Measurements from ENCODE around the gene RNU1-4. TPM values are rescaled to one million over a fixed set of nuclear protein-coding genes. Genes with fewer than 3 reads are reported as not detected.

RNU1-4 gene
- total and polyA plus RNA-seq, 10 of the 15 experiments (the other 5 are each of a cell fraction or from before 2014, with no cell fraction given): under 0.01 to 20,946 (median 4.7) TPM; not detected in 2

- CTCF ChIA-PET: interaction anchor here (1.7 kb wide), 1 partner anchor 8 kb away, joined by 5 read pairs; no protein-coding TSS in a partner anchor
- Histone ChIP-seq H3K4me1 (ENCODE audit: control insufficient read depth, insufficient read depth, low read length) (no peaks in the 10 kb centered on the region), H3K4me2 (ENCODE audit: control insufficient read depth, insufficient read depth) (no peak overlapping the region), H3K79me2 (ENCODE audit: control insufficient read depth, insufficient read depth, low read length) (no peaks in the 10 kb centered on the region), H3K4me3 (no peak overlapping the region), H3K27ac (ENCODE audit: control insufficient read depth, insufficient read depth) (no peak overlapping the region), H3K36me3 (ENCODE audit: control insufficient read depth in 2 of 2, insufficient read depth in 2 of 2, low read length in 1 of 2) (no peaks in the 10 kb centered on the region), H3K9me3 (replicated peaks; ENCODE audit: control insufficient read depth, insufficient read depth, low read length) (no peaks in the 10 kb centered on the region), H3K9ac (ENCODE audit: control insufficient read depth, insufficient read depth, low read length) (no peak overlapping the region), H2AFZ (ENCODE audit: control insufficient read depth, low read depth, low read length) (no peak overlapping the region), H3K27me3 (replicated peaks in 1 of 2; ENCODE audit: control insufficient read depth in 2 of 2, insufficient read depth in 2 of 2, low read length in 1 of 2) (peaks cover 0 to 7% of the 10 kb centered on the region in 2 experiments; a peak in 3 of 4 replicates), H4K20me1 (ENCODE audit: control insufficient read depth, insufficient read depth) (no peaks in the 10 kb centered on the region)
- TF ChIP-seq SRF (IDR thresholded peaks at IDR 0.05; ENCODE audit: low read depth in 2 of 2, low read length in 2 of 2): no peak
- TF ChIP-seq CHD1 (IDR thresholded peaks at IDR 0.05; ENCODE audit: low read depth, low read length): no peak
- no peak for TF ChIP-seq EGR1 (IDR thresholded peaks at IDR 0.05; ENCODE audit: borderline replicate concordance in 1 of 2, low read depth in 2 of 2, low read length in 2 of 2)
- no peak for TF ChIP-seq MAX (IDR thresholded peaks at IDR 0.05; ENCODE audit: low read depth, low read length)
- TF ChIP-seq CEBPB (IDR thresholded peaks at IDR 0.05; ENCODE audit: borderline replicate concordance in 1 of 2, low read depth in 2 of 2, low read length in 2 of 2): no peak
- no peak for TF ChIP-seq NKRF (conservative IDR thresholded peaks at IDR 0.05)
- TF ChIP-seq SUZ12 (IDR thresholded peaks at IDR 0.05; ENCODE audit: unreplicated experiment): no peak
- no peak for TF ChIP-seq LARP7 (IDR thresholded peaks at IDR 0.05)
- TF ChIP-seq TCF7 (IDR thresholded peaks at IDR 0.05; ENCODE audit: borderline replicate concordance): no peak
- TF ChIP-seq NFYA (IDR thresholded peaks at IDR 0.05; ENCODE audit: borderline replicate concordance, low read depth, low read length): no peak
- no peak for TF ChIP-seq HDAC2 (IDR thresholded peaks at IDR 0.05)
- TF ChIP-seq IRF3 (IDR thresholded peaks at IDR 0.05): no peak
- TF ChIP-seq IRF5 (IDR thresholded peaks at IDR 0.05; ENCODE audit: borderline replicate concordance): no peak
- no peak for TF ChIP-seq ZBTB33 (IDR thresholded peaks at IDR 0.05)
- POLR2A ChIA-PET: no interaction called here
- DNase-seq (ENCODE audit: low read depth, low spot score): no peak
- SMC1A ChIA-PET (ENCODE audit: uncharacterized antibody, unreplicated experiment): no interaction called here
- no peak for ATAC-seq
- no TSS peak for BruUV-seq (replicated peaks)
- intact Hi-C loops (cut with micrococcal nuclease; ENCODE audit: unreplicated experiment) (no loop called here), in situ Hi-C loops (cut with MboI) (no loop called here)
- RAD21 ChIA-PET (ENCODE audit: unreplicated experiment): no interaction called here
- 39% methylated on average over 7 of the region's 7 CpGs for WGBS (ENCODE audit: insufficient coverage, insufficient replicate concordance, low lambda C conversion rate, missing lambda C conversion rate)
- FAIRE-seq: no peak
These were observed 23.5 kb upstream of the RNU1-4 start for GRCh38 chr1:16716691-16717335.
